HG02678 (cell line): ENCODE results near the gene CAVIN2.
"Not testable (repeated sequence)": the region's sequence is repeated elsewhere in the genome, so short reads cannot be mapped to it uniquely, and the experiment has no call there.

Experiments
- ATAC-seq: cut with Tn5 transposase; IDR thresholded peaks from one replicate; pipeline ENCODE4 v1.9.1; 2021; ENCODE audit warnings: mild to moderate bottlenecking, moderate library complexity; ENCODE audit not compliant: unreplicated experiment

CAVIN2 gene

GRCh38 chr2:191802180-191802579 lies 44.7 kb downstream of the CAVIN2 start:
- no peak for ATAC-seq

- ATAC-seq = no peak
These were observed 46.0 kb downstream of the CAVIN2 start for GRCh38 chr2:191800874-191801273.

GRCh38 chr2:191799526-191799925 lies 47.4 kb downstream of the CAVIN2 start:
- no peak for ATAC-seq

- ATAC-seq = no peak
These were observed 48.7 kb downstream of the CAVIN2 start for GRCh38 chr2:191797942-191798876.

- ATAC-seq = no peak
These were observed 49.4 kb downstream of the CAVIN2 start for GRCh38 chr2:191797500-191797899.

GRCh38 chr2:191795715-191796114 lies 51.2 kb downstream of the CAVIN2 start:
- no peak for ATAC-seq

- ATAC-seq = no peak
These were observed 54.8 kb downstream of the CAVIN2 start for GRCh38 chr2:191791953-191792560.

- no peak for ATAC-seq
These were observed 56.2 kb downstream of the CAVIN2 start for GRCh38 chr2:191790737-191791136.

GRCh38 chr2:191789796-191790195 lies 57.1 kb downstream of the CAVIN2 start:
- no peak for ATAC-seq

GRCh38 chr2:191786694-191787093 lies 60.2 kb downstream of the CAVIN2 start:
- ATAC-seq = no peak

- ATAC-seq = not testable (repeated sequence)
These were observed 61.2 kb downstream of the CAVIN2 start for GRCh38 chr2:191785651-191786050.
